GM19193 (cell line): ENCODE results near the gene ARHGAP8.

ENCODE experiments used
- POLR2A ChIP-seq: IDR thresholded peaks from 4 replicates; pipeline ENCODE4 v1.6.1; 2011; ENCODE audit not compliant: insufficient read depth, insufficient read length; ENCODE audit errors: extremely low read depth

Gene ARHGAP8

GRCh38 chr22:44893731-44894080 is 141.3 kb downstream of the ARHGAP8 start:
- no peak for TF ChIP-seq POLR2A

- TF ChIP-seq POLR2A: no peak
Observed at GRCh38 chr22:44894321-44894720, 141.9 kb downstream of the ARHGAP8 start.

- no peak for TF ChIP-seq POLR2A
Observed at GRCh38 chr22:44894782-44895181, 142.4 kb downstream of the ARHGAP8 start.

- TF ChIP-seq POLR2A: no peak
Observed at GRCh38 chr22:44895296-44896055, 143.1 kb downstream of the ARHGAP8 start.

- TF ChIP-seq POLR2A: no peak
Observed at GRCh38 chr22:44898236-44898635, 145.9 kb downstream of the ARHGAP8 start.

- no peak for TF ChIP-seq POLR2A
Observed at GRCh38 chr22:44901301-44901700, 148.9 kb downstream of the ARHGAP8 start.

- TF ChIP-seq POLR2A: no peak
Observed at GRCh38 chr22:44906248-44906936, 154.0 kb downstream of the ARHGAP8 start.

- no peak for TF ChIP-seq POLR2A
Observed at GRCh38 chr22:44906999-44907644, 154.7 kb downstream of the ARHGAP8 start.

- no peak for TF ChIP-seq POLR2A
Observed at GRCh38 chr22:44907765-44908737, 155.7 kb downstream of the ARHGAP8 start.

- no peak for TF ChIP-seq POLR2A
Observed at GRCh38 chr22:44909241-44909640, 156.9 kb downstream of the ARHGAP8 start.
